H1 (cell line): Measurements from ENCODE around the gene CDS2. TPM values are rescaled to one million over a fixed set of nuclear protein-coding genes. Genes with fewer than 3 reads are reported as not detected.

Experiments
- CTCF ChIA-PET: fragments of 300-600 bp; sonication (Branson Sonifier 250); formaldehyde crosslinking; loops from one replicate; lab custom pipeline; 2021; ENCODE audit not compliant: partially characterized antibody; lab: Charles Lee
- POLR2A ChIA-PET: fragments of 300-600 bp; sonication (Branson Sonifier 250); formaldehyde crosslinking; loops from one replicate; lab custom pipeline; 2021; ENCODE audit warnings: inconsistent platforms; ENCODE audit not compliant: partially characterized antibody; lab: Charles Lee
- DNase-seq, 2 experiments: peaks; one replicate each; pipeline versions ENCODE4 v3.0.0 to v3.0.0-alpha.2; 2010 to 2022; ENCODE audit warnings: low spot score in 2 of 2, low read depth in 1 of 2, mixed read lengths in 1 of 2
- FAIRE-seq: peaks from 2 replicates; lab custom pipeline; 2011; peaks lifted over from hg19 to GRCh38; lab: Jason Lieb, UNC
- H2AFZ ChIP-seq: 2 replicates; pipeline ENCODE4 v1.8.1; 2012; ENCODE audit warnings: low read length, inconsistent platforms
- H2AK5ac ChIP-seq: 2 replicates; pipeline ENCODE4 v1.6.1; 2013; ENCODE audit warnings: low read depth, low read length
- H2BK120ac ChIP-seq: replicated peaks from 2 replicates; pipeline ENCODE3; 2013; ENCODE audit warnings: low read depth, low read length, inconsistent platforms
- H2BK12ac ChIP-seq: 2 replicates; pipeline ENCODE4 v1.6.1; 2013; ENCODE audit warnings: low read depth, low read length
- H2BK15ac ChIP-seq: 2 replicates; pipeline ENCODE4 v1.6.1; 2013; ENCODE audit warnings: low read length
- H2BK20ac ChIP-seq: 2 replicates; pipeline ENCODE4 v1.6.1; 2013; ENCODE audit warnings: low read length
- H2BK5ac ChIP-seq: 2 replicates; pipeline ENCODE4 v1.6.1; 2013; ENCODE audit warnings: low read depth, low read length
- H3K14ac ChIP-seq: 2 replicates; pipeline ENCODE4 v1.6.1; 2013; ENCODE audit warnings: inconsistent platforms; ENCODE audit not compliant: insufficient read length
- H3K18ac ChIP-seq: 2 replicates; pipeline ENCODE4 v1.6.1; 2013; ENCODE audit warnings: low read length; ENCODE audit errors: extremely low read depth
- H3K23ac ChIP-seq: 2 replicates; pipeline ENCODE4 v1.6.1; 2013; ENCODE audit warnings: inconsistent platforms; ENCODE audit not compliant: insufficient read length
- H3K23me2 ChIP-seq: 2 replicates; pipeline ENCODE4 v1.6.1; 2013; ENCODE audit warnings: low read depth, low read length
- H3K27ac ChIP-seq: 2 replicates; pipeline ENCODE4 v1.6.1; 2011; ENCODE audit warnings: low read depth, low read length, inconsistent platforms
- H3K27me3 ChIP-seq, 4 experiments: replicated peaks in 1 of 4; 1 replicate in 1 of 4; 2 replicates in 3 of 4; pipeline versions ENCODE4 v1.6.1 to v1.8.1; 2011 to 2013; ENCODE audit warnings: low read length in 3 of 4, mild to moderate bottlenecking in 3 of 4, inconsistent platforms in 2 of 4, mixed read lengths in 2 of 4, moderate library complexity in 1 of 4; ENCODE audit not compliant: control insufficient read depth in 3 of 4, insufficient read depth in 3 of 4; ENCODE audit errors: extremely low read depth in 1 of 4
- H3K36me3 ChIP-seq, 4 experiments: 2 replicates each; pipeline versions ENCODE4 v1.6.1 to v1.8.1; 2011 to 2013; ENCODE audit warnings: mild to moderate bottlenecking in 4 of 4, low read length in 3 of 4, moderate library complexity in 2 of 4, control low read depth in 1 of 4, inconsistent platforms in 1 of 4; ENCODE audit not compliant: insufficient read depth in 4 of 4, control insufficient read depth in 2 of 4
- H3K4ac ChIP-seq: replicated peaks from 2 replicates; pipeline ENCODE3; 2013; ENCODE audit warnings: low read length, low read depth, mixed read lengths, inconsistent platforms; ENCODE audit not compliant: insufficient read length
- H3K4me1 ChIP-seq, 4 experiments: replicated peaks in 1 of 4; 1 replicate in 1 of 4; 2 replicates in 3 of 4; pipeline versions ENCODE4 v1.6.1 to v1.8.1; 2011 to 2013; ENCODE audit warnings: low read length in 3 of 4, inconsistent platforms in 2 of 4, mixed read lengths in 1 of 4; ENCODE audit not compliant: insufficient read depth in 4 of 4, control insufficient read depth in 3 of 4
- H3K4me2 ChIP-seq, 2 experiments: 2 replicates each; pipeline versions ENCODE4 v1.6.1 to v1.8.1; 2011 to 2013; ENCODE audit warnings: low read depth in 2 of 2, low read length in 2 of 2, control low read depth in 1 of 2, inconsistent platforms in 1 of 2, mild to moderate bottlenecking in 1 of 2; ENCODE audit not compliant: insufficient read depth in 1 of 2
- H3K4me3 ChIP-seq, 4 experiments: fragments of 200-600, 300-600 bp in 1 of 4; sonication (generic), shearing (Covaris generic), sonication (Bioruptor Twin) in 1 of 4; 2 replicates each; pipeline versions ENCODE4 v1.5.1 to v1.8.1; 2011 to 2016; ENCODE audit warnings: low read length in 4 of 4, low read depth in 3 of 4, control low read depth in 2 of 4, inconsistent platforms in 2 of 4, mild to moderate bottlenecking in 2 of 4, mixed read lengths in 1 of 4, moderate library complexity in 1 of 4; ENCODE audit not compliant: insufficient read depth in 2 of 4; ENCODE audit errors: extremely low read depth in 1 of 4
- H3K56ac ChIP-seq: replicated peaks from 2 replicates; pipeline ENCODE3; 2013; ENCODE audit warnings: low read depth, mild to moderate bottlenecking, mixed read lengths, low read length, inconsistent platforms; ENCODE audit not compliant: insufficient read length
- H3K79me1 ChIP-seq: 2 replicates; pipeline ENCODE4 v1.6.1; 2013; ENCODE audit warnings: low read depth, low read length, control low read depth
- H3K79me2 ChIP-seq, 2 experiments: 2 replicates each; pipeline versions ENCODE4 v1.6.1 to v1.8.1; 2012 to 2013; ENCODE audit warnings: low read length in 2 of 2, mild to moderate bottlenecking in 2 of 2, inconsistent platforms in 1 of 2; ENCODE audit not compliant: insufficient read depth in 2 of 2, control insufficient read depth in 1 of 2
- H3K9ac ChIP-seq, 4 experiments: replicated peaks in 1 of 4; 1 replicate in 1 of 4; 2 replicates in 3 of 4; pipeline versions ENCODE4 v1.6.1 to v1.8.1; 2011 to 2013; ENCODE audit warnings: low read depth in 3 of 4, low read length in 3 of 4, control low read depth in 2 of 4, mild to moderate bottlenecking in 2 of 4, moderate library complexity in 2 of 4, inconsistent platforms in 1 of 4; ENCODE audit errors: extremely low read depth in 1 of 4
- H3K9me3 ChIP-seq, 2 experiments: 2 replicates each; pipeline versions ENCODE4 v1.6.1 to v1.8.1; 2012 to 2013; ENCODE audit warnings: mild to moderate bottlenecking in 2 of 2, moderate library complexity in 2 of 2, control low read depth in 1 of 2, inconsistent platforms in 1 of 2, low read depth in 1 of 2, low read length in 1 of 2, mixed read lengths in 1 of 2; ENCODE audit not compliant: insufficient read depth in 2 of 2
- H4K20me1 ChIP-seq, 2 experiments: replicated peaks in 1 of 2; 2 replicates each; pipeline versions ENCODE3 to v1.8.1; 2011 to 2013; ENCODE audit warnings: inconsistent platforms in 2 of 2, low read length in 2 of 2, mild to moderate bottlenecking in 1 of 2; ENCODE audit not compliant: insufficient read depth in 2 of 2, control insufficient read depth in 1 of 2
- H4K5ac ChIP-seq: 2 replicates; pipeline ENCODE4 v1.6.1; 2013; ENCODE audit warnings: low read length, low read depth, mixed read lengths, inconsistent platforms; ENCODE audit not compliant: insufficient read length
- H4K8ac ChIP-seq: 2 replicates; pipeline ENCODE4 v1.8.0; 2013; ENCODE audit warnings: mild to moderate bottlenecking, moderate library complexity, low read length, inconsistent platforms; ENCODE audit not compliant: insufficient read depth; ENCODE audit errors: extremely low read depth
- H4K91ac ChIP-seq: replicated peaks from 2 replicates; pipeline ENCODE3; 2013; ENCODE audit warnings: low read length, mixed read lengths, inconsistent platforms; ENCODE audit not compliant: insufficient read length
- EGR1 ChIP-seq: IDR thresholded peaks from 2 replicates; pipeline ENCODE4 v1.6.1; 2011; ENCODE audit warnings: low read depth, low read length, borderline replicate concordance
- WGBS, 2 experiments: shearing (Covaris generic) in 1 of 2; methylation state at CpG; one replicate each; pipeline versions ENCODE4 v1.1.6 to v1.1.7; 2013 to 2015; ENCODE audit warnings: low lambda C conversion rate in 2 of 2, mixed read lengths in 2 of 2, inconsistent platforms in 1 of 2, low coverage in 1 of 2, missing lambda C conversion rate in 1 of 2; ENCODE audit not compliant: insufficient replicate concordance in 2 of 2, insufficient coverage in 1 of 2, insufficient read length in 1 of 2; ENCODE audit errors: extremely low coverage in 1 of 2, missing lambda C conversion rate in 1 of 2; 5-methylcytosine and 5-hydroxymethylcytosine counted together
- polyA plus RNA-seq, 7 experiments: library from polyadenylated mRNA; depleted of rRNA in 3 of 7; stranded (reverse) in 5 of 7; unstranded in 2 of 7; fragments of >200 nt in 5 of 7; fragments of 200-250 nt in 2 of 7; gene quantifications; 1 replicate in 5 of 7; 2 replicates in 1 of 7; 4 replicates in 1 of 7; pipeline versions ENCODE4 v1.2.1 to v1.2.3, GENCODE V29; 2011 to 2013; ENCODE audit warnings: missing spikeins in 2 of 7, mixed read lengths in 2 of 7
- total RNA-seq: library from RNA; stranded (reverse); fragmentation: NEBNext Ultra II Directional; extraction: Animal tissue kit (Norgen Biotek cat#: 25700); gene quantifications from 2 replicates; pipeline ENCODE4 v1.2.1, GENCODE V29; 2021
- TF ChIP-seq, protein P1 (sequence below): IDR thresholded peaks from 2 replicates; pipeline ENCODE4 v1.6.1; 2012; ENCODE audit warnings: low read length, inconsistent platforms

Gene CDS2
- total and polyA plus RNA-seq, 2 of the 8 experiments (the other 6 are each of a cell fraction or from before 2014, with no cell fraction given): 54.0 to 56.2 TPM

DNA sequence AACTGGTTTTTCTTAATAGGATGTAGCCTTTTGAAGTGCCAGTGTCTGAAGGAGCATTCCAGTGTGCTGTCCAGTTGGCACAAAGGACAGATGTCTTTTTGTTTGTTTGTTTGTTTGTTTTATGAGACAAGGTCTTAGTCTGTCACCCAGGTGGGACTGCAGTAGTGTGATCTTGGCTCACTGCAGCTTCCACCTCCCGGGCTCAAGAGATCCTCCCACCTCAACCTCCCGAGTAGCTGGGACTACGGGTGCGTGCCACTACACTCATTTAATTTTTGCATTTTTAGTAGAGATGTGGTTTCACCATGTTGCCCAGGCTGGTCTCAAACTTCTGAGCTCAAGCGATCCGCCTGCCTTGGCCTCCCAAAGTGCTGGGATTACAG, 27.7 kb downstream of the CDS2 start:
- no peaks in the 10 kb centered on the region for H3K36me3 ChIP-seq
- no peak overlapping the region for H2BK5ac ChIP-seq
- no peak overlapping the region for H2AK5ac ChIP-seq
- H3K27me3 ChIP-seq: no peaks in the 10 kb centered on the region
- ChIA-PET CTCF (interaction anchor here (0.5 to 3.8 kb wide), 6 partner anchors 12 to 51 kb away, joined by 3 to 16 read pairs (median 12); partner anchors contain the start of gene CDS2), POLR2A (interaction anchor here (0.6 to 1.9 kb wide), 4 partner anchors 10 to 664 kb away, joined by 3 to 8 read pairs (median 4); partner anchors contain the start of gene PCNA)
- H3K9me3 ChIP-seq: no peaks in the 10 kb centered on the region
- H2BK20ac ChIP-seq: no peak overlapping the region
- H3K14ac ChIP-seq: no peak overlapping the region
- H2AFZ ChIP-seq: no peak overlapping the region
- TF ChIP-seq, protein P1, sequence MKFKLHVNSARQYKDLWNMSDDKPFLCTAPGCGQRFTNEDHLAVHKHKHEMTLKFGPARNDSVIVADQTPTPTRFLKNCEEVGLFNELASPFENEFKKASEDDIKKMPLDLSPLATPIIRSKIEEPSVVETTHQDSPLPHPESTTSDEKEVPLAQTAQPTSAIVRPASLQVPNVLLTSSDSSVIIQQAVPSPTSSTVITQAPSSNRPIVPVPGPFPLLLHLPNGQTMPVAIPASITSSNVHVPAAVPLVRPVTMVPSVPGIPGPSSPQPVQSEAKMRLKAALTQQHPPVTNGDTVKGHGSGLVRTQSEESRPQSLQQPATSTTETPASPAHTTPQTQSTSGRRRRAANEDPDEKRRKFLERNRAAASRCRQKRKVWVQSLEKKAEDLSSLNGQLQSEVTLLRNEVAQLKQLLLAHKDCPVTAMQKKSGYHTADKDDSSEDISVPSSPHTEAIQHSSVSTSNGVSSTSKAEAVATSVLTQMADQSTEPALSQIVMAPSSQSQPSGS: no peak
- no peak for TF ChIP-seq EGR1
- H3K79me1 ChIP-seq: peaks cover 7% of the 10 kb centered on the region
- H3K9ac ChIP-seq: no peak overlapping the region
- no peak overlapping the region for H3K56ac ChIP-seq
- H3K4me2 ChIP-seq: no peak overlapping the region
- H3K4me1 ChIP-seq: peaks cover 0 to 2% (median 0%) of the 10 kb centered on the region in 4 experiments; a peak in 2 of 7 replicates
- no peak overlapping the region for H3K4me3 ChIP-seq
- 97% methylated on average over 6 of the region's 6 CpGs; no CpG with 5 or more reads in 1 of the 2 experiments for WGBS, 2 experiments
- DNase-seq (no peak), FAIRE-seq (no peak)
- H3K79me2 ChIP-seq: peaks cover 0 to 59% of the 10 kb centered on the region in 2 experiments
- no peak overlapping the region for H2BK120ac ChIP-seq
- no peak overlapping the region for H4K8ac ChIP-seq
- H2BK12ac ChIP-seq: no peak overlapping the region
- H3K23ac ChIP-seq: no peak overlapping the region
- H3K18ac ChIP-seq: no peak overlapping the region
- H3K27ac ChIP-seq: no peak overlapping the region
- H4K91ac ChIP-seq: no peak overlapping the region
- H4K20me1 ChIP-seq: no peaks in the 10 kb centered on the region
- no peak overlapping the region for H4K5ac ChIP-seq
- H3K23me2 ChIP-seq: no peaks in the 10 kb centered on the region; the same call in 1 of the 2 replicates
- no peak overlapping the region for H2BK15ac ChIP-seq
- no peak overlapping the region for H3K4ac ChIP-seq
